ENCODE data around the gene ADH1B.
"Not testable (repeated sequence)": the region's sequence is repeated elsewhere in the genome, so short reads cannot be mapped to it uniquely, and the experiment has no call there.

Gene ADH1B

GRCh38 chr4:99324361-99324760, 3.2 kb upstream of the ADH1B start:
- no peak for DNase-seq

GRCh38 chr4:99323756-99324155, 2.6 kb upstream of the ADH1B start:
- no peak for DNase-seq

GRCh38 chr4:99317811-99318210, 3.4 kb downstream of the ADH1B start:
- DNase-seq: not testable (repeated sequence)

GRCh38 chr4:99317354-99317753, 3.8 kb downstream of the ADH1B start:
- no peak for DNase-seq

GRCh38 chr4:99315839-99316238, 5.4 kb downstream of the ADH1B start:
- no peak for DNase-seq

GRCh38 chr4:99314211-99314610, 7.0 kb downstream of the ADH1B start:
- DNase-seq: no peak

GRCh38 chr4:99310389-99310788, 10.8 kb downstream of the ADH1B start:
- DNase-seq: no peak

GRCh38 chr4:99305638-99306400, 15.4 kb downstream of the ADH1B start:
- no peak for DNase-seq

- no peak for DNase-seq
These were observed 19.6 kb downstream of the ADH1B start for GRCh38 chr4:99301376-99302164.

GRCh38 chr4:99300934-99301333, 20.3 kb downstream of the ADH1B start:
- DNase-seq: peak in 3 of 51 donors; percentile 1 to 6 (median 2)

- no peak for DNase-seq
These were observed 27.8 kb downstream of the ADH1B start for GRCh38 chr4:99293357-99293756.

- no peak for DNase-seq
These were observed 30.1 kb downstream of the ADH1B start, which contains the start of gene ADH1A for GRCh38 chr4:99290848-99291786. Gene ADH1A, minus strand, starts transcription at chr4:99290985. Its CDS starts 71 bp downstream, at chr4:99290914.

GRCh38 chr4:99285387-99285786, 35.8 kb downstream of the ADH1B start:
- no peak for DNase-seq

- DNase-seq: peak in 1 of 51 donors; percentile 0
These were observed 38.5 kb downstream of the ADH1B start for GRCh38 chr4:99282731-99283130.

- no peak for DNase-seq
These were observed 39.9 kb downstream of the ADH1B start for GRCh38 chr4:99281261-99281660.

GRCh38 chr4:99276417-99276816, 44.8 kb downstream of the ADH1B start:
- no peak for DNase-seq

GRCh38 chr4:99275885-99276284, 45.3 kb downstream of the ADH1B start:
- DNase-seq: no peak

- no peak for DNase-seq
These were observed 46.2 kb downstream of the ADH1B start for GRCh38 chr4:99275050-99275449.

- DNase-seq: no peak
These were observed 47.5 kb downstream of the ADH1B start for GRCh38 chr4:99273704-99274103.

GRCh38 chr4:99264927-99265326, 56.3 kb downstream of the ADH1B start:
- no peak for DNase-seq

Data from hypothalamus (tissue), 51 donors.